NCI-H69 (cell line): Measurements from ENCODE around the gene UBA1.
"Not testable (repeated sequence)": the region's sequence is repeated elsewhere in the genome, so short reads cannot be mapped to it uniquely, and the experiment has no call there.

Experiments
- DNase-seq: peaks from one replicate; lab custom pipeline; 2025; lab: John Stamatoyannopoulos, UW

The UBA1 gene

GRCh38 chrX:47229427-47229826, 35.8 kb downstream of the UBA1 start:
- no peak for DNase-seq

- DNase-seq = no peak
Observed at GRCh38 chrX:47230136-47230868, 36.7 kb downstream of the UBA1 start.

- DNase-seq = no peak
Observed at GRCh38 chrX:47231167-47231566, 37.5 kb downstream of the UBA1 start.

- DNase-seq = peak; percentile 12
Observed at GRCh38 chrX:47232197-47232802, 38.7 kb downstream of the UBA1 start.

- peak; percentile 75 for DNase-seq
Observed at GRCh38 chrX:47232803-47233332, 39.2 kb downstream of the UBA1 start, which contains the start of gene USP11. Gene USP11 (plus strand): TSS chrX:47233009. CDS start chrX:47233044, 35 bp downstream.

- DNase-seq = peak; percentile 95
Observed at GRCh38 chrX:47233333-47234113, 39.9 kb downstream of the UBA1 start.

- DNase-seq = no peak
Observed at GRCh38 chrX:47234583-47234982, 41.0 kb downstream of the UBA1 start.

GRCh38 chrX:47235691-47236103, 42.1 kb downstream of the UBA1 start:
- no peak for DNase-seq

GRCh38 chrX:47239199-47239598, 45.6 kb downstream of the UBA1 start:
- DNase-seq = no peak

- no peak for DNase-seq
Observed at GRCh38 chrX:47239898-47240545, 46.4 kb downstream of the UBA1 start.

- no peak for DNase-seq
Observed at GRCh38 chrX:47240619-47241018, 47.0 kb downstream of the UBA1 start.

GRCh38 chrX:47241201-47242011, 47.8 kb downstream of the UBA1 start:
- no peak for DNase-seq

- no peak for DNase-seq
Observed at GRCh38 chrX:47242321-47242720, 48.7 kb downstream of the UBA1 start.

GRCh38 chrX:47243351-47243750, 49.7 kb downstream of the UBA1 start:
- DNase-seq = no peak

- DNase-seq = no peak
Observed at GRCh38 chrX:47244676-47245075, 51.0 kb downstream of the UBA1 start.

- no peak for DNase-seq
Observed at GRCh38 chrX:47245156-47245555, 51.5 kb downstream of the UBA1 start.

GRCh38 chrX:47247206-47247998, 53.8 kb downstream of the UBA1 start:
- no peak for DNase-seq

- DNase-seq = no peak
Observed at GRCh38 chrX:47247999-47248320, 54.3 kb downstream of the UBA1 start.

GRCh38 chrX:47248576-47248975, 54.9 kb downstream of the UBA1 start:
- DNase-seq = no peak

GRCh38 chrX:47250017-47250347, 56.4 kb downstream of the UBA1 start:
- no peak for DNase-seq

GRCh38 chrX:47257620-47258019, 64.0 kb downstream of the UBA1 start:
- DNase-seq = not testable (repeated sequence)
